Bronchial epithelial cell (primary cell): Measurements from ENCODE around the gene VAMP7. TPM values are rescaled to one million over a fixed set of nuclear protein-coding genes. Genes with fewer than 3 reads are reported as not detected.
"Not testable (repeated sequence)": the region's sequence is repeated elsewhere in the genome, so short reads cannot be mapped to it uniquely, and the experiment has no call there.

Experiments used
- DNase-seq: peaks from one replicate; pipeline ENCODE4 v3.0.0-alpha.2; 2010; ENCODE audit warnings: low read depth
- FAIRE-seq: peaks from 2 replicates; lab custom pipeline; 2011; peaks lifted over from hg19 to GRCh38; lab: Jason Lieb, UNC
- H3K27me3 ChIP-seq: 2 replicates; pipeline ENCODE4 v1.5.1; 2011; ENCODE audit warnings: low read length; ENCODE audit not compliant: control insufficient read depth, insufficient read depth
- H3K36me3 ChIP-seq: 2 replicates; pipeline ENCODE4 v1.5.1; 2011; ENCODE audit warnings: low read length; ENCODE audit not compliant: control insufficient read depth, insufficient read depth
- H3K4me3 ChIP-seq: 2 replicates; pipeline ENCODE4 v1.5.1; 2011; ENCODE audit warnings: mild to moderate bottlenecking, low read depth, low read length, control low read depth
- total RNA-seq: library from RNA; depleted of rRNA; stranded (reverse); fragments of >200 nt; gene quantifications from 2 replicates; pipeline ENCODE4 v1.2.1, GENCODE V29; 2014
- TF ChIP-seq, protein P1 (sequence below): IDR thresholded peaks from 2 replicates; pipeline ENCODE4 v1.5.1; 2011; ENCODE audit warnings: mild to moderate bottlenecking, moderate library complexity, low read length, control low read depth, inconsistent platforms; ENCODE audit not compliant: insufficient read depth, severe bottlenecking

The VAMP7 gene
- total RNA-seq, 1 donor from 2014 or later = 23.2 TPM

DNA sequence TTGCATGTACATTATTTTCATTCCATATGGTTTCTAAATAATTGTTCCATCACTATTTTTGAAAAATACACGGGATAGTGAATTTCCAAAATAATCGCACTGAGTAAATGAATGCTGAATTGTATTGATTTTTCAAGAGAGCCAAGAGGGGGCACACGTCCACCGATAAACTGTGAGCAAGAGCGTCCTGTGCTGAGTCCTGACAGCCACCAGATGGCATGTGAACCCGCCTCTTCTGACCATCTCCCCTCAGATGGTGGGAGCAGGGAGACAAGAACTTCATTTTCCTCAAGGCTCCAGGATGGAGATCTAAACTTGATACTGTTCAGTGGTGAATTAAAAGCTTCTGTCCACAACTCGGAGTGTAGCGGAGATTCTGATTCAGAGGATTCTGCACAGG is 85.7 kb downstream of the VAMP7 start:
- no peaks in the 10 kb centered on the region for H3K27me3 ChIP-seq
- DNase-seq = peak; percentile 8

DNA sequence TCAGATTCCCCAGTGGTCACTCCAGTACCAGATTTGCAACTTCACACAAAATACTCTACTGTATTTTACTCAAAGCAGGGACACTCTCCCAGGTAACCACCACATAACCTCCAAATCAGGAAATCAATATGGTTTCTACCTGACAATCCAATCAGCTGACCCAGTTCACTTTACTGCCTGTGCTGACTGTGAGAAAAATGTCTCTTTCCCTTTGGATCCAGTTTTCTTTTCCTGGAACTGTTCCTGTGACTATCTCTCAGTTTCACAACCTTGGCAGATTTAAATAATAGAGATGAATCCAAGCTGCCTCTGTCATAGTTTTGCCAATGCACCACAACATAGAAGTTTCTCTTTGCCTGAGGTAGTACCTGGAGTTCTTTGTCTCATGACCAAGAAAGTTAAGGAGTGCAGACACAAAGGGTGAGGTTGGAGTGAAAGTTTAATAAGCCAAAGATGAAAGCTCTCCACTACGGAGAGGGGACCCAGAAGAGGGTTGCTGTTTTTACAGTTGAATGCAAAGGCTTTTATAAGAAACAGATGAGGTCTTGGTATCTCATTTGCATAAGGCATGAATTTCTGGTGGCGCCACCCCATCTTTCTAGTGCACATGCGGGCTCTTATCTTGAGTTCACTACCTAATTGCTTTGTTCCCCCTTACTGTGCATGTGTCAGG is 86.6 kb downstream of the VAMP7 start:
- Histone ChIP-seq H3K36me3 (no peaks in the 10 kb centered on the region), H3K4me3 (no peak overlapping the region), H3K27me3 (no peaks in the 10 kb centered on the region)
- TF ChIP-seq, protein P1, sequence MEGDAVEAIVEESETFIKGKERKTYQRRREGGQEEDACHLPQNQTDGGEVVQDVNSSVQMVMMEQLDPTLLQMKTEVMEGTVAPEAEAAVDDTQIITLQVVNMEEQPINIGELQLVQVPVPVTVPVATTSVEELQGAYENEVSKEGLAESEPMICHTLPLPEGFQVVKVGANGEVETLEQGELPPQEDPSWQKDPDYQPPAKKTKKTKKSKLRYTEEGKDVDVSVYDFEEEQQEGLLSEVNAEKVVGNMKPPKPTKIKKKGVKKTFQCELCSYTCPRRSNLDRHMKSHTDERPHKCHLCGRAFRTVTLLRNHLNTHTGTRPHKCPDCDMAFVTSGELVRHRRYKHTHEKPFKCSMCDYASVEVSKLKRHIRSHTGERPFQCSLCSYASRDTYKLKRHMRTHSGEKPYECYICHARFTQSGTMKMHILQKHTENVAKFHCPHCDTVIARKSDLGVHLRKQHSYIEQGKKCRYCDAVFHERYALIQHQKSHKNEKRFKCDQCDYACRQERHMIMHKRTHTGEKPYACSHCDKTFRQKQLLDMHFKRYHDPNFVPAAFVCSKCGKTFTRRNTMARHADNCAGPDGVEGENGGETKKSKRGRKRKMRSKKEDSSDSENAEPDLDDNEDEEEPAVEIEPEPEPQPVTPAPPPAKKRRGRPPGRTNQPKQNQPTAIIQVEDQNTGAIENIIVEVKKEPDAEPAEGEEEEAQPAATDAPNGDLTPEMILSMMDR = no peak
- FAIRE-seq = no peak
- DNase-seq = no peak

More for the DNA sequence above, 85.7 kb downstream of the VAMP7 start:
- TF ChIP-seq, protein P1 = no peak
- no peaks in the 10 kb centered on the region for H3K36me3 ChIP-seq
- FAIRE-seq = no peak
- H3K4me3 ChIP-seq = no peak overlapping the region

DNA sequence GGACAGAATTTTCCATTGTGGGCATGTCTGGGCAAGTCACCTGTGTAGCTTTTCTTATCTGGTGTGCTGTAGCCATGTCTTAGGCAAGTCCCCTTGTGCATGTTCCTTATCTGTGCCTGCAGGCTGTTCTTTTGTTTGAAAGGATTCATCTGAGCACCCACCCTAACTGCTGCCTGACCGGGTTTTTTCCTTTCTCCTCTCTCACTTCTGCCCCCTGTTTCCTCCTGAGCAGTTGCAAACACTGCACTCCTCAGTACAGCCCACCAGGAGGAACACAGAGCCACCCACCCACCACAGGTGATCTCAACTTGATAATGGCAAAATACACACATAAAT is 87.1 kb downstream of the VAMP7 start:
- no peak overlapping the region for H3K4me3 ChIP-seq
- H3K36me3 ChIP-seq = no peaks in the 10 kb centered on the region
- TF ChIP-seq, protein P1 = no peak
- no peaks in the 10 kb centered on the region for H3K27me3 ChIP-seq
- no peak for FAIRE-seq
- DNase-seq = no peak

DNA sequence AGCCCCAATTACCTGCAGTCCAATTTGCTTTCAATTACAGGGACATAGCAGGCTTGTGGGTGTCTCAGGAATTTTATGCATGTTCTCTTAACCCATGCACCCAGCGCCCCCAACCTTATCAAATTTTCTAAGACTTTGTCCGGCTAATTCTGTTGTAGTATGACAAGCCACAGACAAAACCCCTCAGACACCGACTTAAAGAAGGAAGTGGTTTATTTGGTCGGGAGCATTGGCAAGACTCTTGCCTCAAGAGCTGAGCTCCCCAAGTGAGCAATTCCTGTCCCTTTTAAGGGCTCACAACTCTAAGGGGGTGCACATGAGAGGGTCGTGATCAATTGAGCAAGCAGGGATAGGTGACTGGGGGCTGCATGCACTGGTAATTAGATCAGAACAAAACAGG is 87.6 kb downstream of the VAMP7 start:
- FAIRE-seq (no peak), DNase-seq (no peak)
- Histone ChIP-seq H3K27me3 (no peaks in the 10 kb centered on the region), H3K36me3 (no peaks in the 10 kb centered on the region), H3K4me3 (no peak overlapping the region)
- TF ChIP-seq, protein P1 = no peak

DNA sequence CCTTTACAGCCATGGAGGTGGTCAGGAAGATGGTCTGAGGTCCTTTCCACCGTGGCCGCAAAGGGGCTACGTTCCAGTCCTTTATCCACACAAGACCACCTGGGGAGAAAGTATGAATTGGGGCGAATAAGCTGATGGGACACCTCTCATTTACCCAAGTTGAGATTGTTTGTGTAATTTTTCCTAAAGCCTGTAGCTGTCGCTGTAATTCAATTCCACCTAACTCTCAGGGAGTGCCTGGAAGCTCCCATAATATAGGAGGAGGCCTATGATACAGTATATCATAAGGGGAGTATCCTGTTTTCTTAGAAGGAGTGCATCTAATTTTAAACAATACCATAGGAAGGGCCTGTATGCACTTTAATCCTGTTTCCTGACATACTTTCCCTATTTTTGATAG is 90.5 kb downstream of the VAMP7 start:
- H3K27me3 ChIP-seq, DNase-seq, FAIRE-seq, H3K4me3 ChIP-seq, H3K36me3 ChIP-seq: not testable (repeated sequence)

DNA sequence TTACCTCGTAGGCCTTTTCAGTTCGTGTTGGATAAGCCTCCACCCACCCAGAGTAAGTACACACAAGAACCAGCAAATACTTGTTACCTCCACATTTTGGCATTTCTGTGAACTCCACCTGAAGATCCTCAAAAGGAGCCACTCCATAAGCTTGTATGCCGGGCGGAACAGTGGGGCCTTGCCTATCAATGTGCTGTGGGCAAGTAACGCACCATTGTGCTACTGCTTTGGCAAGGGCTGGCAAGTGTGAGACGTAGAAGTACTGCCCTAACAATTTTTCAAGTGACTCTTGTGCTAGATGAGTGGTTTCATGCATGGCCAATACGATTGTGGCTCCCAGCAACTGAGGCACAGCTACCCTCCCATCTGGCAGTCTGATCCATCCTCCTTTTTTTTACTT is 91.1 kb downstream of the VAMP7 start:
- DNase-seq, H3K36me3 ChIP-seq, FAIRE-seq, H3K27me3 ChIP-seq, H3K4me3 ChIP-seq: not testable (repeated sequence)

DNA sequence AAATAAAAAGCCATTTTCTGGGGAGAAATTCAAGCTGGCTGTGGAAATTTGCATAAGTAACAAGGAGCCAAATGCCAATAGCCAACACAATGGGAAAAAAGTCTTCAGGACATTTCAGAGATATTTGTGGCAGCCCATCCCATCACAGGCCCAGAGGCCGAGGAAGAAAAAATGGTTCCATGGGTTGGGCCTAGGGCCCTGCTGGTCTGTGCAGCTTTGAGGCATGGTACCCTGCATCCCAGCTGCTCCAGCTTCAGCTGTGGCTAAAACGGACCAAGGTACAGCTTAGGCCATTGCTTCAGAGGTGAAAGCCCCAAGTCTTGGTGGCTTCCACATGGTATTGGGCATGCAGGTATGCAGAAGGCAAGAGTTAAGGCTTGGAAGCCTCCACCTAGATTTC is 102.2 kb downstream of the VAMP7 start:
- H3K4me3 ChIP-seq = no peak overlapping the region
- H3K36me3 ChIP-seq = no peaks in the 10 kb centered on the region
- FAIRE-seq (no peak), DNase-seq (no peak)
- H3K27me3 ChIP-seq = no peaks in the 10 kb centered on the region
- TF ChIP-seq, protein P1 = no peak
